HG02759 (cell line): ENCODE measurements around the gene SUSD4.
"Not testable (repeated sequence)": the region's sequence is repeated elsewhere in the genome, so short reads cannot be mapped to it uniquely, and the experiment has no call there.

Source experiments
- ATAC-seq: cut with Tn5 transposase; IDR thresholded peaks from one replicate; pipeline ENCODE4 v1.9.1; 2021; ENCODE audit warnings: mild to moderate bottlenecking, moderate library complexity; ENCODE audit not compliant: unreplicated experiment

SUSD4 gene

GRCh38 chr1:223299553-223299952 is 64.4 kb downstream of the SUSD4 start:
- no peak for ATAC-seq

GRCh38 chr1:223298701-223299100 is 65.3 kb downstream of the SUSD4 start:
- no peak for ATAC-seq

GRCh38 chr1:223297800-223298199 is 66.2 kb downstream of the SUSD4 start:
- ATAC-seq: no peak

GRCh38 chr1:223291796-223292195 is 72.2 kb downstream of the SUSD4 start:
- no peak for ATAC-seq

- no peak for ATAC-seq
Observed at GRCh38 chr1:223290397-223290796, 73.6 kb downstream of the SUSD4 start.

GRCh38 chr1:223289621-223290020 is 74.4 kb downstream of the SUSD4 start:
- ATAC-seq: no peak

GRCh38 chr1:223288826-223289225 is 75.2 kb downstream of the SUSD4 start:
- ATAC-seq: no peak

- no peak for ATAC-seq
Observed at GRCh38 chr1:223285452-223285851, 78.5 kb downstream of the SUSD4 start.

GRCh38 chr1:223283697-223284096 is 80.3 kb downstream of the SUSD4 start:
- not testable (repeated sequence) for ATAC-seq

GRCh38 chr1:223278311-223278710 is 85.7 kb downstream of the SUSD4 start:
- not testable (repeated sequence) for ATAC-seq

GRCh38 chr1:223276029-223276428 is 87.9 kb downstream of the SUSD4 start:
- no peak for ATAC-seq

- no peak for ATAC-seq
Observed at GRCh38 chr1:223273511-223273910, 90.5 kb downstream of the SUSD4 start.

GRCh38 chr1:223271085-223271781 is 92.7 kb downstream of the SUSD4 start:
- ATAC-seq: no peak

GRCh38 chr1:223270155-223270554 is 93.8 kb downstream of the SUSD4 start:
- ATAC-seq: no peak

- no peak for ATAC-seq
Observed at GRCh38 chr1:223269006-223269405, 95.0 kb downstream of the SUSD4 start.

GRCh38 chr1:223266632-223267172 is 97.3 kb downstream of the SUSD4 start:
- no peak for ATAC-seq

- ATAC-seq: no peak
Observed at GRCh38 chr1:223264983-223265908, 98.7 kb downstream of the SUSD4 start.

- no peak for ATAC-seq
Observed at GRCh38 chr1:223264529-223264928, 99.4 kb downstream of the SUSD4 start.

- no peak for ATAC-seq
Observed at GRCh38 chr1:223261914-223262313, 102.1 kb downstream of the SUSD4 start.

- no peak for ATAC-seq
Observed at GRCh38 chr1:223260712-223261111, 103.3 kb downstream of the SUSD4 start.

GRCh38 chr1:223259462-223259861 is 104.5 kb downstream of the SUSD4 start:
- no peak for ATAC-seq

- ATAC-seq: no peak
Observed at GRCh38 chr1:223258751-223259198, 105.2 kb downstream of the SUSD4 start.
